Skeletal muscle satellite cell (primary cell): Measurements from ENCODE around the gene MXD4.

ENCODE experiments used
- H3K27me3 ChIP-seq: 2 replicates; pipeline ENCODE4 v1.7.0; 2013; ENCODE audit warnings: low read length; ENCODE audit not compliant: control insufficient read depth, insufficient read depth
- H3K36me3 ChIP-seq: 2 replicates; pipeline ENCODE4 v1.7.0; 2013; ENCODE audit warnings: mild to moderate bottlenecking, control low read depth, low read length; ENCODE audit not compliant: insufficient read depth
- H3K4me1 ChIP-seq: 2 replicates; pipeline ENCODE4 v1.7.0; 2013; ENCODE audit warnings: low read length; ENCODE audit not compliant: control insufficient read depth, insufficient read depth
- H3K4me2 ChIP-seq: 2 replicates; pipeline ENCODE4 v1.7.0; 2013; ENCODE audit warnings: mild to moderate bottlenecking, low read length
- H3K4me3 ChIP-seq: 2 replicates; pipeline ENCODE4 v1.7.0; 2013; ENCODE audit warnings: low read length
- H3K9ac ChIP-seq: 2 replicates; pipeline ENCODE4 v1.7.0; 2013; ENCODE audit warnings: mild to moderate bottlenecking, low read depth, low read length, moderate library complexity
- H3K9me3 ChIP-seq: replicated peaks from 2 replicates; pipeline ENCODE4 v1.7.0; 2013; ENCODE audit warnings: mild to moderate bottlenecking, control low read depth, low read length

Gene MXD4

DNA sequence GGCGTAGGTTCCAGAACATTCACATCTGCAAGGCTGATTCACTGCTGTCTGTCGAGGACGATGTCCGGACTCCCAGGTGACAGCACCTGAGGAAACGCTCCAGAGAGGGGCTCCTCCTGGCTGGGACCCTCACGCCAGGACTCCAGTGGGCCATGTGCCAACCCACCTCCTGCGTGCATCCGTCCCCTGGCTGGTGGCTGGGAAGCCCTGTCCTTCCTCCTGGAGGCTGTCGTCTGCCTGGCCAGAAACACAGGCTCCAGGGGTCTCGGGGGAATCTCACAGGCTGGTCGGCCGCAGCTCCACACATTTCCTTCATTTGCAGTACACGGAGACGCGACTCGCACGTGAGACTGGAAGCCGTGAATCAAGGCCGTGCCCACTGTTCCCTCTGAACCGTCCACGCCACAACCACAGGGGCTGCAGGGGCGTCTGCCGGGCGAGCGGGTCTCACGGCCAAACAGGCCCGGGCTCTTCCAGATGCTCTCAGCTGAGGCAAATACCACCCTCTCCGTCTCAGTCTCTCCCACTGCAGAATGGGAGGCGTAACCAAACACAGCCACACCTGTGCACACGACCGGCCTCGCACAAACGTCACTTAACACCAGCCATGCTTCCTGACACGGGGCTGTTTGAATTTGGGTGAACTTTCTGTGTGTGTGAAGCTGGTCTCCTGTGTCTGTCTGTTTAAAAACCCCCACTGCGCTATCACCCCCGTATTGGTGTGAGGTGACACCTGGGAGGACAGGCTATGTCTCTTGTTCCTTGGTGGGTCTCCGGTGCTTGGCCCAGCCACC is 38.7 kb upstream of the MXD4 start:
- Histone ChIP-seq H3K27me3 (peaks cover 27% of the 10 kb centered on the region), H3K36me3 (no peaks in the 10 kb centered on the region), H3K9ac (no peak overlapping the region), H3K4me1 (no peaks in the 10 kb centered on the region), H3K4me2 (no peak overlapping the region), H3K9me3 (peaks cover 6% of the 10 kb centered on the region), H3K4me3 (no peak overlapping the region)

DNA sequence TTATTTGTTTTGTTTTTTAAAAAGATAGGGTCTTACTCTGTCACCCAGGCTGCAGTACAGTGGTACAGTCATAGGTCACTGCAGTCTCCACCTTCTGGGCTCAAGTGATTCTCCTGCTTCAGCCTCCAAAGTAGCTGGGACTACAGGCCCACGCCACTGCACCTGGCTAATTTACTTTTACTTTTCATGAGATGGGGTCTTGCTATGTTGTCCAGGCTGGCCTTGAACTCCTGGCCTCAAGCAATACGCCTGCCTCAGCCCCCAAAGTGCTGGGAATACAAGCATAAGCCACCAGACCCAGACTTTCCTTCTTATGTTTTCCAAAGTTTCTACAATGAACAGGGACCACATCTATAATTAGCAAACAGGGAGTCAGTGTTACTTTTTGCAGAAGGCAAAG is 37.9 kb upstream of the MXD4 start:
- no peak overlapping the region for H3K9ac ChIP-seq
- no peak overlapping the region for H3K4me2 ChIP-seq
- no peak overlapping the region for H3K4me3 ChIP-seq
- H3K9me3 ChIP-seq = peaks cover 6% of the 10 kb centered on the region
- H3K36me3 ChIP-seq = no peaks in the 10 kb centered on the region
- peaks cover 27% of the 10 kb centered on the region for H3K27me3 ChIP-seq
- H3K4me1 ChIP-seq = no peaks in the 10 kb centered on the region

DNA sequence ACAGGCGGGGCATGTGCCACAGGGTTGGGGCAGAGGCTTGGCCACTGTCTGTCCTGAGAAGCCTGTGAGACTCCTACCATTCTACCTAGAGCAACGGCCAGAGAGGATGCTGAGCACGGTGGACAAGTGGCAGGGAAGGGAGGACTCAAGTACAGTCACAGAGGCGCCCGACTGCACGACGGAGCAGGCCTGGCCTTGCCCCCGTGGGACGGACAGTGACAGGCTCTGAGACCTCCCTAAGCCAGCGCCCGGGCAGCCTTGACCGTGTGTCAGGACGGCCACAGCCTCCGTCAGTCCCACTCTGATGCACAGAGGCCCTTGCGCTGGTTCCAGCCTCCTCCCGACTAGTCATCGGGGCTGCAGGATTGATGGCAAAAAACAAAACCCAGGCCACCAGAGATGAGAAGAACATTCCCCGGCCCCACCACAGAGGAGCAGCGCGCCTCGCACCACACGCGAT is 36.7 kb upstream of the MXD4 start:
- H3K27me3 ChIP-seq = peaks cover 27% of the 10 kb centered on the region
- H3K4me2 ChIP-seq = no peak overlapping the region
- H3K4me3 ChIP-seq = no peak overlapping the region
- no peaks in the 10 kb centered on the region for H3K36me3 ChIP-seq
- no peak overlapping the region for H3K9ac ChIP-seq
- H3K4me1 ChIP-seq = no peaks in the 10 kb centered on the region
- H3K9me3 ChIP-seq = peaks cover 6% of the 10 kb centered on the region

DNA sequence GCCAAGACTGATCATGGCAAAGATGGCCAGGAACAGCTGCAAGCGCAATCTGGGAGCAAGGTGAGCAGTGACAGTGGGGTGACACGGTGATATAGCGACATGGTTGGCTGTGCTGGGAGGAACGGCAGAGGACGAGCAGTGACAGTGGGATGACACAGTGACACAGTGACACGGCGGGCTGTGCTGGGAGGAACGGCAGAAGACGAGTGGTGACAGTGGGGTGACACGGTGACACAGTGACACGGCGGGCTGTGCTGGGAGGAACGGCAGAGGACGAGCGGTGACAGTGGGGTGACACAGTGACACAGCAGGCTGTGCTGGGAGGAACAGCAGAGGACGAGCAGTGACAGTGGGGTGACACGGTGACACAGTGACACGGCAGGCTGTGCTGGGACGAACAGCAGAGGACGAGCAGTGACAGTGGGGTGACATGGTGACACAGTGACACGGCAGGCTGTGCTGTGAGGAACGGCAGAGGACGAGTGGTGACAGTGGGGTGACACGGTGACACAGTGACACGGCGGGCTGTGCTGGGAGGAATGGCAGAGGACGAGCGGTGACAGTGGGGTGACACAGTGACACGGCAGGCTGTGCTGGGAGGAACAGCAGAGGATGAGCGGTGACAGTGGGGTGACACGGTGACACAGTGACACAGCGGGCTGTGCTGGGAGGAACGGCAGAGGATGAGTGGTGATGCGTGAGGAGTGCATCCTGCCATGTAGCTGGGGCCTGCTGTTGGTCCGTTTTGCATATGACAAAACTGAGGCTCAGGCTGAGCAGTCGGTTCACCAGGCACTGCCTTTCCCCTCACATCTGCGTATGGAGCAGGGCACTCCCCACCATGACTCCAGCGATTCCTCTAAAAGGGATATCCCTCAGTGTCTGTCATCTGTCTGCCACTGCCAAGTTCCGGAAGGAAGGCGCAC is 36.0 kb upstream of the MXD4 start:
- Histone ChIP-seq H3K4me1 (peaks cover 1% of the 10 kb centered on the region), H3K4me3 (no peak overlapping the region), H3K9me3 (peaks cover 5% of the 10 kb centered on the region), H3K27me3 (peaks cover 27% of the 10 kb centered on the region), H3K4me2 (no peak overlapping the region), H3K36me3 (no peaks in the 10 kb centered on the region), H3K9ac (no peak overlapping the region)

DNA sequence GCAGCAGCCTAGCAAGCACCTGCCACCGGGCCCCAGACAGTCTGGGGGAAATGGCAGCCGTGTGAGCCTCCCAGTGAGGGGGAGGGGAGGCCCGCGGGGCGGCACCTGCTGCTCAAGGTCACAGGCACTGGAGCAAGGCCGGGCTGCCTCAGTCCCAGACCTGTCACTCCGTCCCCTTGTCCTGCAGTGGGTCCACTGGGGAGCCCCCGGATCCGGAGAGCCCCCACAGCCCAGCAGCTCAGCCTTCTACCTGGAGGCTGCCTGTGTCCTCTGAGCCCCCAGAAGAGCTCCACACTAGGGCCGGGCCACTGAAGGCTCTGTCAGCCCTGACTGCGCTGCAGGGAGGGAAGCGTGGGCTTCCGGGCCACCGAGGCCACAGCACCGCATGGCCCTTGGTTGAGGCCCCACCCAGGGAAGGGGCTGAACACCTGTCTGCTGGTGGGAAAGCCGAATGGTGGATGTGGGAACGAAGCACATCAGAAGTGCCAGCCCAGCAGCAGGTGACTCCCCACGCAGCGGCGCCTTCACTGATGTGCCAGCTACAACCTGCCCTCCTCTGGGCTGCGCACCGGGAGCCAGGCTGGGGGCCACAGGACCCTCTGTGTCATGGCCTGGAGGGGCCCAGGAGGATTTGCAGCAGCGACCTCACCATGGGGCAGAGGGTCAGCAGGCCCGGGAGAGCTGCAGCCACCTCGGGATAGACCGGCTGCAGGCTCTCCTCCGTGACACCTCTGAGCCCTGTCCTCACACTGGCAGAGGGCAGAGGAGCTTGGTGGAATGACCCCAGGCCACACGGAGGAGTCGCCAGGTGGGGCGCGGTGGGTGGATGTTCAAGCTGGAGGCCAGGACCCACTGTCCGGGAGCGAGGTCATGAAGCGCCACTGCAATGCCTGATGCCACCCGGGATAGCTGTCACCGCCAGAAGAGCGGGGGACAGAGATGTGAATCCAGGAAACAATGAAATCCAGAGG is 35.0 kb upstream of the MXD4 start:
- no peak overlapping the region for H3K9ac ChIP-seq
- no peak overlapping the region for H3K4me2 ChIP-seq
- no peaks in the 10 kb centered on the region for H3K9me3 ChIP-seq
- H3K4me1 ChIP-seq = peaks cover 6% of the 10 kb centered on the region
- H3K27me3 ChIP-seq = peaks cover 32% of the 10 kb centered on the region
- no peak overlapping the region for H3K4me3 ChIP-seq
- H3K36me3 ChIP-seq = no peaks in the 10 kb centered on the region

DNA sequence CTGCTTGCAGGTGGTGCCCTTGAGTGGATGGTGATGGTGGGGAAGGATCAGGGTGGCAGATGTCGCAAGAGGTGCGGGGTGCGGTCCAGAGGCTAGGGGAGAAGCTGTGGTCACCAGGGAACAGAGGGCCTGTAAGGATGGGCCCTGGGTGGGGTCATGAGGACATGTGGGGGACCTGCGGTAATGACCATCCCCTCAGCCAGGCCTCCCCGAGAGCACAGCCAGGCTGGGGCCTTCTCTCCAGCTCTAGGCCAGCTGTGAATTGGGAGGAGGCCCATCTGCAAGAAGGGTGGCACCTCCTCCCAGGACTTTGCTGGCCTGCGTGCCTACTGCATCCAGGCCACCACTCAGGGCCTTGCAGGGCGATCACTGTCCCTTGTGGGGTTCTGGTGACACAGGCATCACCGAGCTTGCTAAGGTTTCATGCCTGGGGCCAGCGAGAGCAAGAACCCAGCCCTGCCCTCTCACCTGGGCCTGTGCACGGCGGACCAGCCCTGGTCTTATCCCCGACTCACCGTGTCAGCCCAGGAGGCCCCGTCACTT is 34.1 kb upstream of the MXD4 start:
- no peak overlapping the region for H3K4me3 ChIP-seq
- no peaks in the 10 kb centered on the region for H3K9me3 ChIP-seq
- H3K9ac ChIP-seq = no peak overlapping the region
- peaks cover 6% of the 10 kb centered on the region for H3K4me1 ChIP-seq
- no peaks in the 10 kb centered on the region for H3K36me3 ChIP-seq
- H3K4me2 ChIP-seq = no peak overlapping the region
- H3K27me3 ChIP-seq = peaks cover 40% of the 10 kb centered on the region

DNA sequence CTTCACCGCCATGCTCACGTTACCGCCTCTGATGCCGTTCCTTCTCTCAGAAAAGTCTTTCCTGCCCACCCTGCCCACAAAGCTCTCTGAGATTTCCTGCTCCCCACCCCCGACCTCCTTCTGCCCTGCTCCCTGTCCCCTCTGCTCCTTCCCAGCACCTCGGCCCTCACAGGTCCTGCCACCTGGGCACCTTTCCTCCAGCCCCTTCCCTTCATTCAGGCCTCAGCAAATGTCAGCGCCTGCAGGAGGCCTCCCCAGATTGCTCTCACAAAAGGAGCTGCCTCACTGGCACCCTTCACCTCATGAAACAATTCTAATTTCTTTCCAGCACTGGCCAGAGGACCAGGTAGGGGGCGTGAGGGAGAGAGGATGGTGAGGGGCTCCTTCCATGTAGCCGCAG is 33.6 kb upstream of the MXD4 start:
- Histone ChIP-seq H3K9me3 (no peaks in the 10 kb centered on the region), H3K4me3 (no peak overlapping the region), H3K4me1 (peaks cover 6% of the 10 kb centered on the region), H3K36me3 (no peaks in the 10 kb centered on the region), H3K9ac (no peak overlapping the region), H3K4me2 (no peak overlapping the region), H3K27me3 (peaks cover 40% of the 10 kb centered on the region)

DNA sequence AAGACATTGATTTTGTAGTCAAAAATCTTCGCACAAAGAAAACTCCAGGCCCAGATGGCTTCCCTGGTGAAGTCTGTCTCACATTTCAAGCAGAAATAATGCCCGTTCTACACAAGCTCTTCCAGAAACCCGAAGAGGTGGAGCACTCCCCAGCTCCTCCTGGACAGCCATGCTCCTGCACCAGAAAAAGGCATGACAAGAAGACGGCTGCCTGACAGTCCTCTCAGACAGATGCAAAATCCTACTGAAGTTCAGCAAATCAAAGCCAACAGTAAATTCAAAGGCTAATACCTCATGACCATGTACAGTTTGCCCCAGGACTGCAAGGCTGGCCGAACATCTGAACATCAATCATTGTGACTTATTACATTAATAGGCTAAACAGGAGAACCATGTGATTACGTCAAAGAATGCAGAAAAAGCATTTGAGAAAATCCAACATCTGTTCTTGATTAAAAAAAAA is 30.8 kb upstream of the MXD4 start:
- Histone ChIP-seq H3K4me3 (no peak overlapping the region), H3K9me3 (no peaks in the 10 kb centered on the region), H3K4me2 (no peak overlapping the region), H3K4me1 (peaks cover 6% of the 10 kb centered on the region), H3K9ac (no peak overlapping the region), H3K36me3 (no peaks in the 10 kb centered on the region), H3K27me3 (peaks cover 19% of the 10 kb centered on the region)

DNA sequence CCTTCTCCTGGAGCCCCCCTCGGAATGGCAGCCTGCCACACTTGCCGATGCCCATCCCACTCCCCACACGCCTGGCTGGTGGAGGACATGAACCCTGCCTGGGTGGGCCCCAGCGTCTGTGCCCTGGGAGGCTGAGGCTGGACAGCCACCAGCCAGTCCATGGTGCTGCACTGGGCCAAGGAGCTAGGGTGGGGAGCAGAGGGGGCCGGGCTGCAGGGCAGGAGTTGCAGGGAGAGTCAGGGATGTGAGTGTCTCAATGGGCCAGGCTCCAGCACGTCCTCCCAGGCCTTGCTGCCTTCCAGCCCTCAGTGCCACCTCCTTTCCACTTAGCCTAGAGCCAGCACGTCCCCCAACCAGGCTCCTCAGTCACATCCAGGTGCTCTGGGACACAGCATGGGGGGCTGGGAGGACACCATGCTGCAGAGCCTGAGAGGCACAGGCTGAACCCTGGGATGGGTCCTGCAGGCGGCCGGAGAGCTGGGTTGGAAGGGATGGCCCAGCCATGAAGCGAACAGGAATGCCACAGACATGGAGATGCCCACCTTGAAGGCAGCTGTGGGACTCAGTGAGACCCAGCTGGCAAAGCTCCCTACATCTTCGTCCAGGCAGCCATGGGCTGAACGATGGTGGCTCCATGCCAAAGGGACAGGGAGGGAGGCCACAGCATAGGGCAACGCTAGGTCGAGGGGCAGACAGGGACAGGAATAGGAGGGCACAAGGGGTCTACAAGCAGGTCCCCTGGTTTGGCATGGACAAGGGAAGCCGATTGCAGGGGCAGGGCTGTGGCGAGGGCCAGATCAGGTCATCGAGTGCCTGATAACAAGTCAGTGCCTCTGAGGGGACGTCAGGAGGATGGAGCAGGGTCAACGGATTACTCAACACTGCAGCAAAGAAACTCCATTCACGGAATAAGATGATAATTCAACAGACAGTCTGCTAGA is 30.1 kb upstream of the MXD4 start:
- Histone ChIP-seq H3K9me3 (no peaks in the 10 kb centered on the region), H3K4me2 (no peak overlapping the region), H3K27me3 (peaks cover 13% of the 10 kb centered on the region), H3K9ac (no peak overlapping the region), H3K4me3 (no peak overlapping the region), H3K4me1 (peaks cover 6% of the 10 kb centered on the region), H3K36me3 (no peaks in the 10 kb centered on the region)
